HCT116 (cell line): ENCODE measurements around the gene FAM131C. TPM values are rescaled to one million over a fixed set of nuclear protein-coding genes. Genes with fewer than 3 reads are reported as not detected.

Source experiments
- ATAC-seq: fragments of 200-7000 bp; cut with Tn5 transposase; 2 replicates; pipeline ENCODE4 v1.9.1; 2020; ENCODE audit warnings: mild to moderate bottlenecking, moderate library complexity
- BruUV-seq: library from RNA; stranded (reverse); fragments of 400-500 nt; replicated peaks from 2 replicates; lab custom pipeline; 2021; lab: Mats Ljungman, UMichigan
- CTCF ChIA-PET: fragments of 300-600 bp; sonication (Branson Sonifier 250); formaldehyde crosslinking; loops from one replicate; lab custom pipeline; 2021; ENCODE audit warnings: antibody characterized with exemption; lab: Charles Lee
- POLR2A ChIA-PET: fragments of 300-600, 350-600 bp; sonication (Branson Sonifier 250); formaldehyde crosslinking; loops from one replicate; lab custom pipeline; 2021; ENCODE audit warnings: antibody characterized with exemption; lab: Charles Lee
- RAD21 ChIA-PET, 2 experiments: fragments of 300-600 bp; sonication (Branson Sonifier 250); formaldehyde crosslinking; loops; one replicate each; lab custom pipeline; 2023; ENCODE audit warnings: low total read pairs in 2 of 2; ENCODE audit not compliant: uncharacterized antibody in 2 of 2, unreplicated experiment in 2 of 2, low non-redundant PET in 1 of 2; lab: Charles Lee
- DNase-seq: peaks from one replicate; pipeline ENCODE4 v3.0.0-alpha.2; 2010; ENCODE audit warnings: low read depth, low spot score
- H2AFZ ChIP-seq: fragments of 200-600 bp; shearing (Covaris generic), sonication (generic); 2 replicates; pipeline ENCODE4 v1.6.1; 2017; ENCODE audit warnings: low read depth, mixed run types, mixed read lengths, antibody characterized with exemption, low read length; ENCODE audit not compliant: poor library complexity, severe bottlenecking
- H3K27ac ChIP-seq: 2 replicates; pipeline ENCODE4 v1.5.1; 2012; ENCODE audit warnings: low read depth, low read length
- H3K27me3 ChIP-seq: fragments of 200-600 bp; sonication (generic); 2 replicates; pipeline ENCODE4 v1.6.1; 2016; ENCODE audit warnings: mixed run types, low read length, mixed read lengths; ENCODE audit not compliant: insufficient read depth
- H3K36me3 ChIP-seq, 2 experiments: fragments of 200-500 bp in 1 of 2; fragments of 200-600 bp in 1 of 2; sonication (Bioruptor generic) in 1 of 2; sonication (generic) in 1 of 2; 2 replicates each; pipeline versions ENCODE4 v1.5.1 to v1.6.1; 2014 to 2016; ENCODE audit warnings: low read length in 2 of 2, inconsistent platforms in 1 of 2, mixed read lengths in 1 of 2, mixed run types in 1 of 2; ENCODE audit not compliant: insufficient read depth in 2 of 2, control insufficient read depth in 1 of 2
- H3K4me1 ChIP-seq, 2 experiments: fragments of 200-600 bp in 1 of 2; sonication (generic) in 1 of 2; 2 replicates each; pipeline versions ENCODE4 v1.5.1 to v1.6.1; 2012 to 2017; ENCODE audit warnings: low read length in 2 of 2, inconsistent platforms in 1 of 2, mild to moderate bottlenecking in 1 of 2, mixed read lengths in 1 of 2, mixed run types in 1 of 2, moderate library complexity in 1 of 2; ENCODE audit not compliant: insufficient read depth in 2 of 2, control insufficient read depth in 1 of 2
- H3K4me2 ChIP-seq: fragments of 200-600 bp; sonication (generic); 2 replicates; pipeline ENCODE4 v1.6.1; 2017; ENCODE audit warnings: mixed run types, low read length, mixed read lengths
- H3K4me3 ChIP-seq, 2 experiments: fragments of 200-600 bp in 1 of 2; sonication (generic) in 1 of 2; replicated peaks in 1 of 2; 2 replicates each; pipeline ENCODE4 v1.5.1; 2011 to 2016; ENCODE audit warnings: low read length in 2 of 2, control low read depth in 1 of 2, low read depth in 1 of 2, mild to moderate bottlenecking in 1 of 2, mixed read lengths in 1 of 2, mixed run types in 1 of 2
- H3K79me2 ChIP-seq: fragments of 200-600 bp; sonication (generic); 2 replicates; pipeline ENCODE4 v1.6.1; 2017; ENCODE audit warnings: mild to moderate bottlenecking, mixed run types, low read length, moderate library complexity, mixed read lengths; ENCODE audit not compliant: insufficient read depth
- H3K9ac ChIP-seq: fragments of 200-600 bp; sonication (generic); 2 replicates; pipeline ENCODE4 v1.6.1; 2016; ENCODE audit warnings: low read length, mixed read lengths
- H3K9me2 ChIP-seq: fragments of 200-600 bp; sonication (generic), shearing (Covaris generic); 2 replicates; pipeline ENCODE4 v1.6.1; 2017; ENCODE audit warnings: mixed run types, mild to moderate bottlenecking, moderate library complexity; ENCODE audit not compliant: insufficient read depth
- H3K9me3 ChIP-seq, 2 experiments: fragments of 200-500 bp in 1 of 2; fragments of 200-600 bp in 1 of 2; sonication (Bioruptor generic) in 1 of 2; sonication (generic) in 1 of 2; 2 replicates each; pipeline ENCODE4 v1.6.1; 2014 to 2017; ENCODE audit warnings: low read length in 2 of 2, mixed read lengths in 2 of 2, inconsistent platforms in 1 of 2, low read depth in 1 of 2, mild to moderate bottlenecking in 1 of 2, mixed run types in 1 of 2, moderate library complexity in 1 of 2; ENCODE audit not compliant: control insufficient read depth in 1 of 2, insufficient read depth in 1 of 2
- H4K20me1 ChIP-seq: fragments of 200-600 bp; sonication (generic), shearing (Covaris generic); 2 replicates; pipeline ENCODE4 v1.6.1; 2017; ENCODE audit warnings: mixed run types, mild to moderate bottlenecking, moderate library complexity; ENCODE audit not compliant: insufficient read depth
- ATF3 ChIP-seq: IDR thresholded peaks from 2 replicates; pipeline ENCODE4 v1.6.1; 2012
- CBX3 ChIP-seq: IDR thresholded peaks from 2 replicates; pipeline ENCODE4 v1.6.1; 2012; ENCODE audit warnings: low read depth
- CEBPB ChIP-seq: IDR thresholded peaks from 2 replicates; pipeline ENCODE4 v1.6.1; 2012; ENCODE audit warnings: low read depth
- CTCF ChIP-seq, 3 experiments: fragments of 200-600 bp in 1 of 3; sonication (generic) in 1 of 3; IDR thresholded peaks in 2 of 3; conservative IDR thresholded peaks in 1 of 3; 2 replicates each; pipeline ENCODE4 v1.5.1; 2012 to 2017; ENCODE audit warnings: low read depth in 2 of 3, low read length in 2 of 3, antibody characterized with exemption in 1 of 3, borderline replicate concordance in 1 of 3, control low read depth in 1 of 3, mild to moderate bottlenecking in 1 of 3, mixed read lengths in 1 of 3, mixed run types in 1 of 3, moderate library complexity in 1 of 3; ENCODE audit not compliant: insufficient read depth in 1 of 3
- ELF1 ChIP-seq: IDR thresholded peaks from 2 replicates; pipeline ENCODE4 v1.6.1; 2012; ENCODE audit warnings: low read depth, borderline replicate concordance
- EZH2 ChIP-seq: fragments of 200-600 bp; sonication (generic); IDR thresholded peaks from 2 replicates; pipeline ENCODE4 v1.6.1; 2017; ENCODE audit warnings: antibody characterized with exemption, mixed run types
- JUND ChIP-seq: IDR thresholded peaks from 2 replicates; pipeline ENCODE4 v1.6.1; 2012
- POLR2A ChIP-seq: IDR thresholded peaks from 2 replicates; pipeline ENCODE4 v1.7.0; 2011; ENCODE audit warnings: borderline replicate concordance; ENCODE audit not compliant: insufficient read depth, insufficient read length; ENCODE audit errors: extremely low read depth
- REST ChIP-seq: IDR thresholded peaks from 2 replicates; pipeline ENCODE4 v1.6.1; 2012; ENCODE audit warnings: low read depth
- SIN3A ChIP-seq: IDR thresholded peaks from 2 replicates; pipeline ENCODE4 v1.6.1; 2012; ENCODE audit warnings: low read depth
- SP1 ChIP-seq: IDR thresholded peaks from 2 replicates; pipeline ENCODE4 v1.6.1; 2012; ENCODE audit warnings: low read depth
- TCF7L2 ChIP-seq: IDR thresholded peaks from 2 replicates; pipeline ENCODE4 v1.7.0; 2011; ENCODE audit warnings: borderline replicate concordance, inconsistent platforms; ENCODE audit not compliant: insufficient read depth, insufficient read length; ENCODE audit errors: extremely low read depth
- intact Hi-C: fragments of 100-400 bp; cut with micrococcal nuclease; formaldehyde crosslinking; loops from 2 replicates; pipeline ENCODE4 v1.10.0; 2022
- total RNA-seq: library from RNA; stranded (reverse); gene quantifications from one replicate; pipeline ENCODE4 v1.2.1, GENCODE V29; 2021; ENCODE audit not compliant: unreplicated experiment
- TF ChIP-seq, protein P1 (sequence below): IDR thresholded peaks from 2 replicates; pipeline ENCODE4 v1.6.1; 2011; ENCODE audit warnings: mild to moderate bottlenecking, low read length, moderate library complexity; ENCODE audit not compliant: insufficient replicate concordance; ENCODE audit errors: extremely low read depth

Gene FAM131C
- total RNA-seq, 1 experiment from 2014 or later: 11.6 TPM

- H2AFZ ChIP-seq: no peak overlapping the region
- H3K27me3 ChIP-seq: no peaks in the 10 kb centered on the region
- RAD21 ChIA-PET: no interaction called here
- no peak for ATAC-seq
- H3K9ac ChIP-seq: no peak overlapping the region
- H3K9me2 ChIP-seq: no peaks in the 10 kb centered on the region
- no peak for TF ChIP-seq ELF1
- TF ChIP-seq, protein P1, sequence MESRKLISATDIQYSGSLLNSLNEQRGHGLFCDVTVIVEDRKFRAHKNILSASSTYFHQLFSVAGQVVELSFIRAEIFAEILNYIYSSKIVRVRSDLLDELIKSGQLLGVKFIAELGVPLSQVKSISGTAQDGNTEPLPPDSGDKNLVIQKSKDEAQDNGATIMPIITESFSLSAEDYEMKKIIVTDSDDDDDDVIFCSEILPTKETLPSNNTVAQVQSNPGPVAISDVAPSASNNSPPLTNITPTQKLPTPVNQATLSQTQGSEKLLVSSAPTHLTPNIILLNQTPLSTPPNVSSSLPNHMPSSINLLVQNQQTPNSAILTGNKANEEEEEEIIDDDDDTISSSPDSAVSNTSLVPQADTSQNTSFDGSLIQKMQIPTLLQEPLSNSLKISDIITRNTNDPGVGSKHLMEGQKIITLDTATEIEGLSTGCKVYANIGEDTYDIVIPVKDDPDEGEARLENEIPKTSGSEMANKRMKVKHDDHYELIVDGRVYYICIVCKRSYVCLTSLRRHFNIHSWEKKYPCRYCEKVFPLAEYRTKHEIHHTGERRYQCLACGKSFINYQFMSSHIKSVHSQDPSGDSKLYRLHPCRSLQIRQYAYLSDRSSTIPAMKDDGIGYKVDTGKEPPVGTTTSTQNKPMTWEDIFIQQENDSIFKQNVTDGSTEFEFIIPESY: no peak
- TF ChIP-seq TCF7L2: no peak
- no peak for TF ChIP-seq SIN3A
- no peak for TF ChIP-seq REST
- TF ChIP-seq POLR2A: no peak
- no peak for TF ChIP-seq CTCF (IDR thresholded peaks at IDR 0.05 in 2 of 3, conservative IDR thresholded peaks at IDR 0.05 in 1 of 3; ENCODE audit: borderline replicate concordance in 1 of 3, insufficient read depth in 1 of 3, low read depth in 2 of 3, low read length in 2 of 3)
- no peak for TF ChIP-seq EZH2
- no peak for TF ChIP-seq CEBPB
- no peak for TF ChIP-seq JUND
- no peak for TF ChIP-seq CBX3
- no peak for TF ChIP-seq ATF3
- TF ChIP-seq SP1: no peak
- TF ChIP-seq, all 23 proteins: peak for 0
- Histone ChIP-seq H3K36me3 (no peaks in the 10 kb centered on the region), H3K79me2 (no peaks in the 10 kb centered on the region), H3K4me1 (peaks cover 12 to 20% of the 10 kb centered on the region in 2 experiments; a peak in 3 of 4 replicates), H3K4me3 (no peak overlapping the region), H3K9me3 (no peaks in the 10 kb centered on the region), H3K4me2 (no peak overlapping the region), H3K27ac (no peak overlapping the region), H4K20me1 (no peaks in the 10 kb centered on the region)
- intact Hi-C loops: no loop called here
- CTCF ChIA-PET: no interaction called here
- BruUV-seq: no TSS peak
- POLR2A ChIA-PET: interaction anchor here (1.1 kb wide), 1 partner anchor 18 kb away, joined by 3 read pairs; no protein-coding TSS in a partner anchor
- no peak for DNase-seq
Observed at GRCh38 chr1:16093611-16094010, 20.2 kb upstream of the FAM131C start.
